Measurements from ENCODE around the gene LMO1.

DNA sequence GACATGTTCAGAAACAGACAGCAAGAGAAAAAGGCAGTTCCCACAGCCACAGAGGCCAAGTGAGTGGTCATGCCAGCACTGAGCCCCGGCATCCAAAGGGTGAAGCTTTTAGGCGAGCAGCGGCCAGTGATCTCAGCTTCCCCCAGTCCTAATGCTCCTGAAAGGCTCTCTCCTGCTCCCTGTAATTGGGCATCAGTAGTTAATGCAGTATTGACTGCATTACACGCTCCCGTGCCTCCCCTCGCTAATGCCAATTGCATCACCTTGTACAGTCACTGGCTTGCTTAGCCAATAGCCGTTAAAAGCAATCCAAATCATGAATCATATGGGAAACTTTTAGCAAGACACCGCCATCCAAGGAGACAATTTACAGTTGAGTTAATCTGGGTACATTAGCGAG is 4.9 kb downstream of the LMO1 start:
- no peak for TF ChIP-seq SIN3A (IDR thresholded peaks at IDR 0.05; ENCODE audit: borderline replicate concordance, insufficient read depth, low read length)
- TF ChIP-seq TAF1 (IDR thresholded peaks at IDR 0.05; ENCODE audit: borderline replicate concordance, insufficient read depth, low read length): no peak
